Measurements from ENCODE around the gene NOTCH2NLA.
"Not testable (repeated sequence)": the region's sequence is repeated elsewhere in the genome, so short reads cannot be mapped to it uniquely, and the experiment has no call there.

The NOTCH2NLA gene

GRCh38 chr1:146167273-146167672 is 61.5 kb downstream of the NOTCH2NLA start:
- DNase-seq: not testable (repeated sequence)

GRCh38 chr1:146144465-146144864 is 84.4 kb downstream of the NOTCH2NLA start, which contains the start of gene NBPF10:
NBPF10 (minus strand) TSS chr1:146144804; CDS start chr1:146144769, 35 bp downstream.
- not testable (repeated sequence) for DNase-seq

All from NCI-H1417 (cell line).